Activated CD4-positive, alpha-beta T cell treated with anti-CD3 and anti-CD28 coated beads, Interleukin-10, Interleukin-2, amounts not matched to agents 100 ng/mL and 50 ng/mL, durations not matched to agents 16 hours and 8 hours (primary cell): ENCODE measurements around the gene ARID1A.

Source experiments
- DNase-seq: peaks from one replicate; pipeline ENCODE4 v3.0.0-alpha.2; 2020

ARID1A gene

DNA sequence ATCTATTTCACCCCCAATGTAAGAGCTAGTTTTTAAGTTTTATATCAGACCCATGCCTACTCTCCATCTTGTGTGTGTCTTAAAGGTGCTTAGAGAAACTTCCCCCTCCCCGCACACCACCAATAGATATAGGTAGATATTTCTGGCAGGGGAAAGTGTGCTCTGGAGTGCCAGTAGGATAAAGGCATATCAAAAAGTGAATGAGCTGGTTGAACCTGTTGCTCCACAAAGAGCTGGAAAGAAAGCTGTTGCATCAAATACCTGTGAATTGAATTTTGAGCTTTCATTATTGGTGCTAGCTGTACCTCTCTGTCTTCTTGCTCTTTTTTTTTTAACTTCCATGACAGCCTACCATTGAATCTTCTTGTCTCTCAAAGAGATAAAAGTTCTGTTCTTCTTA is 32.8 kb downstream of the ARID1A start:
- DNase-seq: no peak

DNA sequence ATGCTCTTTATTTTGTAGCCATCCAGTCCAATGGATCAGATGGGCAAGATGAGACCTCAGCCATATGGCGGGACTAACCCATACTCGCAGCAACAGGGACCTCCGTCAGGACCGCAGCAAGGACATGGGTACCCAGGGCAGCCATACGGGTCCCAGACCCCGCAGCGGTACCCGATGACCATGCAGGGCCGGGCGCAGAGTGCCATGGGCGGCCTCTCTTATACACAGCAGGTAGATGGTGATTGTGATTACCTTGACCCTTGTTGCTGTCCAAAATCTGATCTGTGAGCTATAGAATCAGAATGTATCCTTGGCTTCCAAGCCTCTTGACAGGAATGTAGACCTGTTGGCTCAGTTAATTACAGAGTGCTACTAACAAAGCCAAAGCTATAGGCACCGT is 33.8 kb downstream of the ARID1A start:
- DNase-seq: no peak

DNA sequence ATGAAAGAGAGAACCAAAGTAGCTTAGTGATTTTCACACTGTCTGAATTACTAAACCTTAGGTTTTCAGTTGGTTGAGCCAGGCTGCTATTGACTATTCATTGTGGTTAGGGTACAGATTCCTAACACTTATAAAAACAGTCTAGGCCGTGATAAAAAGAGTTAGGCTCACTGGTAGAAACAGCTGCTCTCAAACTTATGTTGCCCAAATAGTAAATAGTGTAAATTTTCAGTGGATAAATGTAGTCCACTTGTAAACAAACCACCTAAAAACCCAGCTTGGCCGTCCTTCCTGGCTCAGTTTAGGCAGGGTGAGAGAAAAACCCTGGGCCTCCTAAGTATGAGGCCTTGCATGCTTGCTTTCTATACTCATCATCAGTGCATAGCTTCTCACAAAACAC is 34.9 kb downstream of the ARID1A start:
- DNase-seq: peak; percentile 37

DNA sequence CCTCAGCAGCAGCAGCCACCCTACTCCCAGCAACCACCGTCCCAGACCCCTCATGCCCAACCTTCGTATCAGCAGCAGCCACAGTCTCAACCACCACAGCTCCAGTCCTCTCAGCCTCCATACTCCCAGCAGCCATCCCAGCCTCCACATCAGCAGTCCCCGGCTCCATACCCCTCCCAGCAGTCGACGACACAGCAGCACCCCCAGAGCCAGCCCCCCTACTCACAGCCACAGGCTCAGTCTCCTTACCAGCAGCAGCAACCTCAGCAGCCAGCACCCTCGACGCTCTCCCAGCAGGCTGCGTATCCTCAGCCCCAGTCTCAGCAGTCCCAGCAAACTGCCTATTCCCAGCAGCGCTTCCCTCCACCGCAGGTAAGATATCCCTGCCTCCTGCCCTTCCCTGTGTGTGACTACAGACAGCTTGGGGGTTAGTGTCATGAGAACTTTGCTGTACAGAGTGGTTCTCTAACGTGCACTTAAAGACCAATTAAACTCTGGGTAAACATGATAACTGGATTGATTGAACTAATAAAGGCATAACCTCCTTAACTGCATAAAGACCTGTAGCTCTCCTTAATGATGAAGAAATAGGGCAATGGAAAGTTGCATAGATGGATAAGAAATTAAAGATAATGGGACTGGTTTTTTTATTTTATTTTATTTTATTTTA is 35.6 kb downstream of the ARID1A start:
- DNase-seq: no peak

GRCh38 chr1:26733392-26733791 is 37.6 kb downstream of the ARID1A start:
- no peak for DNase-seq

DNA sequence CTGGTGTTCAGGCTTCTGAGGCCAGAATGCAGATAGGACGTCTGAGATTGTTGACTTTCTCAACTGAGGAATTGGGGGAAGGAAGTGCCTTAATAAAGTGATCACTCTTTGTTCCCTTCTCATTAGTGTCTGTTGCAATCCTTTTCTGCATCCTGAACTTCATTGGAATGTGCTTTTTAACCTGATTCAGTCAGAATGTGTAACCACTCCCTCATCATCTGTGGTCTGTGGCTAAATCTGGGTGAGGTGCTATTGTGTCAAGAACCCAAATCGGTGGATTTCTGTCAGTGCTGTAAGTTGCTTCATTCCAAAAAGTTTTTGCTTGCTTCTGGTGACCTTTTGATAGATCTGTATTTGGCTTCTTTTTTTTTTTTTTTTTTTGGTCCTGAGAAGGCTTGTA is 38.2 kb downstream of the ARID1A start:
- peak; percentile 57 for DNase-seq

DNA sequence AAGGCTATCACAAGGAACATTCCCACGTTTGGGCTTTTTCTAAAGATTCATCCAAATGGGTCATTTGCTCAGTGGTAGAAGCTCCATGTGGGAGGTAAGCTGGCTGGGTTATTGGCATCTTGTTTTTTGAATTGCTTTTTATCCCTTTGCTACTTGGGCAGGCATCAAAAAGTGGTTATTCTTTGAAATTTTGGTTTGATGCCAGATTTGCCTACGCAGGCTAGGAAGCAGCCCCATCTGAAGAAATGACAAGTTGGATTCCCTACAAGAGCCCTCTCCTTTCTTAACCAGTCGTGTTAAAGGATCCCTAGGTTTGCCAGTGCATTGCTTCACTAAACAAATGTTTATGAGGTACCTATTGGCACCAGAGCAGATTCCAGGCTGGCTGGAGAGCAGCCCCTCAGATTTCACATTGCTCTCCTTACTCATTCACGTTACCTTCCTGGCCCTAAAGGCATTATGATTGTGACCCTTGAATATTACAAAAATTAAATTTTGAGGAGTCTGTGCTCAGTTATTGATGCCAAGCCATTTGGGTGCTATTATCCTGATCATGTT is 38.8 kb downstream of the ARID1A start:
- DNase-seq: no peak

GRCh38 chr1:26739329-26739914 is 43.6 kb downstream of the ARID1A start:
- peak; percentile 11 for DNase-seq

- no peak for DNase-seq
Observed at GRCh38 chr1:26740023-26740634, 44.3 kb downstream of the ARID1A start.

GRCh38 chr1:26740952-26741351 is 45.1 kb downstream of the ARID1A start:
- DNase-seq: no peak

GRCh38 chr1:26743426-26744059 is 47.7 kb downstream of the ARID1A start:
- no peak for DNase-seq

GRCh38 chr1:26744075-26744959 is 48.5 kb downstream of the ARID1A start:
- DNase-seq: peak; percentile 98

DNA sequence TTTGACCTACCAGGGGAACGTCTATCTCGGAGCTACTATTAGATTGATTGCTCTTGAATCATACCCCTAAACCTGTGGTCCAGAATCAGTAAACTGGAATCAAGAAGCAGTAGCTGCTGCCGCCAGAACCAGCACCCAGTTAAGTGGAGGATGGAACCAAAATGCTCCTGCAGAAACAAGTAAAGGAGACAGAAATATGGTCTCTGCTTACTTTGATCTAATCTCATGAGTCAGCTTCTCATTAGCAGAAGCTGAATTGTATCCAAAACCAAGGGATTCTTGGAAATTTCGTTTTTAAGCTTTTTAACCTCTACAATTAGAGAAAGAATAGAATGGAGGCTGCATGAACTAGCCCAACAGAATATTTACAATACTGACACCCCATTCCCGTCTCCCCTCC is 49.4 kb downstream of the ARID1A start:
- no peak for DNase-seq

DNA sequence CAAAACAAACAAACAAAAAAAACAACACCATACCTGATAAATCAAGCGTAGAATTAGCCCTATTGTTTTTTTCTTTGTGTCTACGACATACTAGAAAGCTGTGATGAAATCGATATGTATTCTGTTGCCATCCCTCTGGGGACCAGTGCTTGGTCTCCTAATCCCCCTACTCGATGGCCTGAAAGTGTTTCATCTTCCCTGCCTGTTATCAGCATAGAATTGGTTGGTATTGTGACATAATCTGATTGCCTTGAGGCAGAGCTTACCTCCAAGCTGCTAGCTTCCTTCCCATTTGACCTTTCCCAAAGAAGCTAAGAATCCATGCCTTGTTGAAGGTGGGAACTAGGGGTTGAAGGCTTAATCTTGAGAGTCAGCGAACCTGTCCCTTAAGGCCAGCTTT is 51.2 kb downstream of the ARID1A start:
- no peak for DNase-seq

DNA sequence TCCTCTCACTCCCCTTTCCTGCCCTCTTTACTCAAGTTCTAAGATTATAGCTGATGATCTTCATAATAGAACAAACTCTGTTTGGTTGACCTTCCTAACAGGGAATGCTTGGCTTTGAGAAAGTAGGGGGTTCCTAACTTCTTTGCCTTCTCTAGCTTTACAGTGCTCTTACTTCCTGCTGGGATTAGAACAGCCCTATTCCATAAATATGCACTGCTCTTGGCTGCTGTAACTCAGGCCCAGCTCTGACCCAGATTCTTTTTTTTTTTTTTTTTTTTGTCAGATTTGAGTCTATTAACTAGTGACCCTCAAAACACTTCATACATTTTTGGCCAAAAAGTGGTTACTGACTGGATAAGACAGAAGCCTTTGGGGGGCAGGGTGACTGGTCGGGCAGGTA is 52.5 kb downstream of the ARID1A start:
- DNase-seq: no peak

GRCh38 chr1:26749458-26749857 is 53.6 kb downstream of the ARID1A start:
- DNase-seq: no peak

DNA sequence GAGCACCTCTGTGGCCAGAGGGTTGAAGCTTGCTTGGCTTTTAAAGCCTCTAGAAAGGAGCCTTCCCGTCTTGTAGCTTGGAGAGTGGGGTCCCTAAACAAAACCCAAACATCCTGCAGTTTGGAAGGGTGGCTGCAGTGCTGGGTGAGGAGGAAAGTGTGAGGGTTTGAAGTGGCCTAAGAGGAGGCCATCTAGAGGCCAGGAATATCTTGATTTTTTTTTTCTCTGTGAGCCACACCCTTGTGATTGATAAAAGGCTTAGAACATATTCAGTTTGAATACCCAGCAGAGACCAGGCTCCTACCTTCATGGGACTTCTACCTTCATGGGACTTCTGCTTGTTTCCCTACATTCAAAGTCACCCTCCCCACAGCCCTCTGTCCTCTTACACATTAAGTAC is 54.6 kb downstream of the ARID1A start:
- no peak for DNase-seq

GRCh38 chr1:26752519-26752918 is 56.7 kb downstream of the ARID1A start:
- no peak for DNase-seq

DNA sequence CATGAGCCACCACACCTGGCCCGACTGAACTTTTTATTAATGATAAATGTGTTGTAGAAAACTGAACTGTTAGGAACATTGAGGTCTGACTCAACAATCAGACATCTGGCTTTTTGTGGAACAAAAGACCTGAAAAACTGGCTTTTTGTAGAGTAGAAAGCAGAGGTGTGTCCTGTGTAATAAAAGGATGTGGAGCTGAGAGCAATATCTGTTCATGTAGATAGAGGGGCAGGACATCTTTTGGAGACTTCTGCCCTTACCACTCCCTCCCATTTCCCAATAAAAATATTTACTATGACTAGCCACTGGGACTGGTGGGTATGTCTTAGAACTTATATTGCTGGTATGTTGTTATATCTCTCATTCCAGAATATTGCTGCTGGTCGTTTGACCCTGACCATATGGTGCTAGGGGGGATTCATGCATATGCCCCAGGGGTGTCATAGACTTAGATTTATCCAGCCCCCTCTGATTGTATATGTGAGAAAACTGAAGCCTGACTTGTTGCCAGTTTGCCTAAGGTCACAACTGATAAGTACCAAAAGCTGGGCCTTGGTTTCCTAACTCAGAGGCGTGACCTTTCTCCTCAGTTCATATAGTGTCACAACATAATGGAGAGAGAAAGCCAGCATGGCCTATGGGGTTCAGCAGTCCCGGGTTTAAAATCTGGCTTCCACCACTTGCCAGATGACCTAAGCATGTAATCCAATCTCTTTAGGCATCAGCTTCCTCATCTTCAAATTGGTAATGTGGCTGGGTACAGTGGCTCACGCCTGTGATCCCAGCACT is 58.5 kb downstream of the ARID1A start:
- DNase-seq: no peak

DNA sequence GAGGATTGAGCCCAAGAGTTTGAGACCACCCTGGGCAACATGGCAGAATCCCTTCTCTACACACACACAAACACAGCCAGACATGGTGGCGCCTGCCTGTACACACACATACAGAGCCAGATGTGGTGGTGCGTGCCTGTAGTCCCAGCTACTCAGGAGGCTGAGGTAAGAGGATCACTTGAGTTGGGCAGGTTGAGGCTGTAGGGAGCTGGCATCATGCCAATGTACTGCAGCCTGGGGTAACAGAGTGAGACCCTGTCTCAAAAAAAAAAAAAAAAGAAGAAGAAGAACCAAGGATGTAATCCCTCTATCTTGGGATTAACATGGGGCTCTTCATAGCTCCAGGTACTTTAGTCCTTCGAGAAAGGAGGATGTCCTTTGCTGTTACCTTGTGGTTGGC is 62.5 kb downstream of the ARID1A start:
- no peak for DNase-seq

DNA sequence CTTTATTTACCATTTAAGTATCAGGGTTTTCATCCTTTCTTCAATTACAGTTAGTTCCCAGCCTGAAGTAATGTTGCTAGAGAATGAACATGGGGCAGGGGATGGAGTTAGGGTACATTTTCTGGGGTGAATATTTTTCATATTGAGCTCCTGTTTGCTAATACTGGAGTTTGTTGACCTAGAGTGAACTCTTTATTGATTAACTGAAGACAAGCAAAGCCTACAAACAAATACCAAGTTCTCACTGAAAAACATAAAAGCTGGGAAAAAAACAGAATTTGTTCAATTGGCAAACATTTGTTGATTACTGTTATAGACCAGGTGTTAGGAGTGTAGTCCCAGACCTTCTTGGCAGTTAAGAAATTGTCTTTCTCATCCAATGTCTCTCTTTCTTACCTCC is 63.7 kb downstream of the ARID1A start:
- DNase-seq: no peak

DNA sequence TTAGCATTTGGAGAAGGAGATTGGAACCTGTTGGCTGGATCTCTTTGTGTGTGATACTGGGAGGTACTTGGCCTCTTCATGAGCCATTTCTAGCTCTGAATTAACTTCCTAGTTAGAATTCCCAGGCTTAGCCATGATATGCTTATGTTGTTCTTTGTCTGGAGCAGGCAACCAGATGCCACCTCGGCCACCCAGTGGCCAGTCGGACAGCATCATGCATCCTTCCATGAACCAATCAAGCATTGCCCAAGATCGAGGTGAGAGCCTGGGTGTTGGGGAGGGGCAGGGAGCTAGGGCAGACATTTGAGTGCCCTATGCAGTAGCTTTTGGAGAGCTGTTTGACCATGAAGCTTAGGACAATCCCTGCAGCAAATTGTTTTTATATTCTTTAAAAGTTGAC is 65.4 kb downstream of the ARID1A start:
- no peak for DNase-seq
